GM12865 (cell line): Measurements from ENCODE around the gene CACNA1B.

Experiments
- DNase-seq: peaks from one replicate; pipeline ENCODE4 v3.0.0; 2010; ENCODE audit warnings: low read depth
- H3K4me3 ChIP-seq: 2 replicates; pipeline ENCODE4 v1.5.1; 2011; ENCODE audit warnings: mild to moderate bottlenecking, low read depth, low read length, control low read depth
- TF ChIP-seq, protein P1 (sequence below): IDR thresholded peaks from 2 replicates; pipeline ENCODE4 v1.5.1; 2011; ENCODE audit warnings: low read length, control low read depth, low read depth, inconsistent platforms; ENCODE audit not compliant: insufficient read depth; ENCODE audit errors: missing control alignments

CACNA1B gene

GRCh38 chr9:137977571-137978261 is 100.1 kb downstream of the CACNA1B start:
- no peak overlapping the region for H3K4me3 ChIP-seq
- DNase-seq: no peak
- TF ChIP-seq, protein P1, sequence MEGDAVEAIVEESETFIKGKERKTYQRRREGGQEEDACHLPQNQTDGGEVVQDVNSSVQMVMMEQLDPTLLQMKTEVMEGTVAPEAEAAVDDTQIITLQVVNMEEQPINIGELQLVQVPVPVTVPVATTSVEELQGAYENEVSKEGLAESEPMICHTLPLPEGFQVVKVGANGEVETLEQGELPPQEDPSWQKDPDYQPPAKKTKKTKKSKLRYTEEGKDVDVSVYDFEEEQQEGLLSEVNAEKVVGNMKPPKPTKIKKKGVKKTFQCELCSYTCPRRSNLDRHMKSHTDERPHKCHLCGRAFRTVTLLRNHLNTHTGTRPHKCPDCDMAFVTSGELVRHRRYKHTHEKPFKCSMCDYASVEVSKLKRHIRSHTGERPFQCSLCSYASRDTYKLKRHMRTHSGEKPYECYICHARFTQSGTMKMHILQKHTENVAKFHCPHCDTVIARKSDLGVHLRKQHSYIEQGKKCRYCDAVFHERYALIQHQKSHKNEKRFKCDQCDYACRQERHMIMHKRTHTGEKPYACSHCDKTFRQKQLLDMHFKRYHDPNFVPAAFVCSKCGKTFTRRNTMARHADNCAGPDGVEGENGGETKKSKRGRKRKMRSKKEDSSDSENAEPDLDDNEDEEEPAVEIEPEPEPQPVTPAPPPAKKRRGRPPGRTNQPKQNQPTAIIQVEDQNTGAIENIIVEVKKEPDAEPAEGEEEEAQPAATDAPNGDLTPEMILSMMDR: no peak

DNA sequence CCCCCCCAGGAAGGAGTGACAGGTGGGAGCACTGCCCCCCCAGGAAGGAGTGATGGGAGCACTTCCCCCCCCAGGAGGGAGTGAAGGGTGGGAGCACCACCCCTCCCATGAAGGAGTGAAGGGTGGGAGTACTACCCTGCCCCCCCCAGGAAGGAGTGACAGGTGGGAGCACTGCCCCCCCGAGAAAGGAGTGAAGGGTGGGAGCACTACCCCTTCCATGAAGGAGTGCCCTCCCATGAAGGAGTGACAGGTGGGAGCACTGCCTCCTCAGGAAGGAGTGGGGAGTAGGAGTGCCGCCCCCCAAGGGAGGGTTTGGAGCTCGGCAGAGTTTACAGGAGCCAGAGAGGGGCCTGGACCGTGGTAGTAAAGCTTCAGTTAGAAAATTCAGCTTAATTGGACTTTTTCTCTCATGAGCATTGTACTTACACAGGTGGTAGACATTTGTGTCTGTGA is 100.7 kb downstream of the CACNA1B start:
- TF ChIP-seq, protein P1: no peak
- no peak overlapping the region for H3K4me3 ChIP-seq
- no peak for DNase-seq

- DNase-seq: no peak
- H3K4me3 ChIP-seq: no peak overlapping the region
- TF ChIP-seq, protein P1: no peak
Measured at GRCh38 chr9:137982200-137982599, 104.6 kb downstream of the CACNA1B start.

DNA sequence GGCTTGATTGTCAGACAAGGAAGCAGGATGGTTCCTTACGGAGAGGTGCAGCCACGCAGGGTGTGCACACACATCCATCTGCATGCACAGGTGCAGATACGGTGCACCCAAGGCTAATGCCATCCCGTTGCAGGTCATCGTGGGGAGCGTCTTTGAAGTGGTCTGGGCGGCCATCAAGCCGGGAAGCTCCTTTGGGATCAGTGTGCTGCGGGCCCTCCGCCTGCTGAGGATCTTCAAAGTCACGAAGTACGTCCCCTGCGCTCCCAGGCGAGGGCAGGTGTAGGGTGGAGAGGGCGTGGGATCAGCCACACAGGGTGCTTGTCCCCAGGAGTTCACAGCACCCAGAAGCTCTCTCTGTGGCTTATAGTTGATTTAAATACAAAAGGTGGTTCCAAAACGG is 106.4 kb downstream of the CACNA1B start:
- DNase-seq: no peak
- H3K4me3 ChIP-seq: no peak overlapping the region
- TF ChIP-seq, protein P1: no peak

GRCh38 chr9:137984520-137985257 is 107.1 kb downstream of the CACNA1B start:
- no peak overlapping the region for H3K4me3 ChIP-seq
- TF ChIP-seq, protein P1: no peak
- no peak for DNase-seq

DNA sequence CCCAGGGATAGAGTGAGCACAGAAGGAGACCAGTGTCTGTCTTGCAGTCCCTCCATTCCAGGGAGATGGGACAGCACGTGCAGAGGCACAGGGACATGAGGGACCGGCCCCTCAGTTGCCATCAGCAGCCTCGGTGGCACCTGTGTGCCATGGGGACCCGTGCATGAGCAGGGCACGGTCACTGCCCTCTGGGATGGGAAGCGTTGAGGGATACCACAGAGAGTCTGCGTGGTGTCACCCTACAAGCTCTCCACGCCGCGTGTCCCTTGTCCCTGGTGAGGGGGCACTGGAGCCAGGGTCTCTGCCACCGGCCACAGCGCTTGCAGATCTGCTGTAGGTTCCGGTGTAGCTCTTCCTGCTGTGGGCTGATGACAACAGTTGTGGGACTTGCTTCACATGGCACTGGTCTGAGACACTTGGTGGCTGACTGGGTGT is 108.1 kb downstream of the CACNA1B start:
- H3K4me3 ChIP-seq: no peak overlapping the region
- TF ChIP-seq, protein P1: no peak
- DNase-seq: no peak
